ENCODE data around the gene WNT5A.

WNT5A gene

DNA sequence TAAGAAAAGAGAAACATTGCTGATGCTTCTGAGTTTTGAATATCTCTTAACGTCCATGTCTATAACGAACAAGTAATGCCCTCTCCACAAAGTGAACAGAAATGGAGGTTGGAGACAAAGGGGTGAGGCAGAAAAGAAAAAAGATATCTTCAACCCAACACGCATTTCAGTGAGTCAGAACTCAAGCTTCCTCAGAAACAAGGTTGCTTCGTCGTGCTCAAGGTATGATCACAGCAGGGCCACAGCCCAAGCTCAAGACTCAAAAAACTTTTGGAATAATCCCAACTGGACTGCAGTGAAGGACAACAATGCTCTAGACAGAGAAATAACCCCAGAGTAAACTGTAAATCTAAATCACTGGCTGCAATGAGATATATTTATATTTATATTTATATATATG is 18.9 kb downstream of the WNT5A start:
- TF ChIP-seq, protein P1, sequence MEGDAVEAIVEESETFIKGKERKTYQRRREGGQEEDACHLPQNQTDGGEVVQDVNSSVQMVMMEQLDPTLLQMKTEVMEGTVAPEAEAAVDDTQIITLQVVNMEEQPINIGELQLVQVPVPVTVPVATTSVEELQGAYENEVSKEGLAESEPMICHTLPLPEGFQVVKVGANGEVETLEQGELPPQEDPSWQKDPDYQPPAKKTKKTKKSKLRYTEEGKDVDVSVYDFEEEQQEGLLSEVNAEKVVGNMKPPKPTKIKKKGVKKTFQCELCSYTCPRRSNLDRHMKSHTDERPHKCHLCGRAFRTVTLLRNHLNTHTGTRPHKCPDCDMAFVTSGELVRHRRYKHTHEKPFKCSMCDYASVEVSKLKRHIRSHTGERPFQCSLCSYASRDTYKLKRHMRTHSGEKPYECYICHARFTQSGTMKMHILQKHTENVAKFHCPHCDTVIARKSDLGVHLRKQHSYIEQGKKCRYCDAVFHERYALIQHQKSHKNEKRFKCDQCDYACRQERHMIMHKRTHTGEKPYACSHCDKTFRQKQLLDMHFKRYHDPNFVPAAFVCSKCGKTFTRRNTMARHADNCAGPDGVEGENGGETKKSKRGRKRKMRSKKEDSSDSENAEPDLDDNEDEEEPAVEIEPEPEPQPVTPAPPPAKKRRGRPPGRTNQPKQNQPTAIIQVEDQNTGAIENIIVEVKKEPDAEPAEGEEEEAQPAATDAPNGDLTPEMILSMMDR (IDR thresholded peaks at IDR 0.05; ENCODE audit: low read depth, low read length, missing control alignments), result no peak
- DNase-seq (ENCODE audit: extremely low read depth, low read depth), result no peak
- H3K4me3 ChIP-seq (replicated peaks; ENCODE audit: low read depth, low read length), result no peak overlapping the region

DNA sequence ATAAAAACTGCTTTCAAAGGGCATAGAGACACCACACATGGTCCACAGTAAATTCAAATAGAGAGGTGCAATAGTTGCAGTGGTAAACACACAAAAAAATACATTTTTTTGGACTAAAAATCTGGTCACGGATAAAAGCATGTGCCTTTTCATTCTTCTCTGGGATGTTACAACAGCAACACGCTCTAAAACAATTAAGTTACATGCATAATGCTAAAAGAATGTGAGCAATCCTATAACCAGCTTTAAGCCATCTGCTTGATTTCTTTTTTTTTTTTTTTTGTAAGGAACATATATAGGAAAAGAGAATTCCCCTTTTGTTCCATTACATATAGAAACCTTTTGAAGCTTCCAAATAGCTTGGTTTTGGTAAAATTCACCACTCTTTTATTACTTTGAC is 20.0 kb downstream of the WNT5A start:
- TF ChIP-seq, protein P1 (IDR thresholded peaks at IDR 0.05; ENCODE audit: low read depth, low read length, missing control alignments), result no peak
- no peak for DNase-seq (ENCODE audit: extremely low read depth, low read depth)
- H3K4me3 ChIP-seq (replicated peaks; ENCODE audit: low read depth, low read length), result no peak overlapping the region; the same call in 1 of the 2 replicates

DNA sequence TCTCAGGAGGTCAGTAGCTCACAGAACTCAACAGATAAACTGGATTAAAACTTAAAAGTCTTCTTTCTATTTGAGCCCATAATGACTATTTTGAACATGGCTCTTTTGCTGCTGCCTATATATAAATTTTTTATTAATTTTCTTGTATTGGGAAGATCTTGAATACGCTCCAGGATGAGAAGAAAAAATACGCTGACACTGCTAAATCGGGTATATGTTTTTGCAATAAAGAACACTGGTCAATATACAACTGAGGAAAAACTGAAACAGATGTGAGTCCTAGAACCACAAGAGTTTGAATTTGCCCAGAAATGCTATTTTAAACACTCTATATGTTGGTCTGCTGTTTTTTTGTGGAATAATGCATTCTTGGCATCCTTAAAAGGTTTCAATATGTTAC is 20.6 kb downstream of the WNT5A start:
- no peak for DNase-seq (ENCODE audit: extremely low read depth, low read depth)
- TF ChIP-seq, protein P1 (IDR thresholded peaks at IDR 0.05; ENCODE audit: low read depth, low read length, missing control alignments), result no peak
- H3K4me3 ChIP-seq (replicated peaks; ENCODE audit: low read depth, low read length), result no peak overlapping the region

DNA sequence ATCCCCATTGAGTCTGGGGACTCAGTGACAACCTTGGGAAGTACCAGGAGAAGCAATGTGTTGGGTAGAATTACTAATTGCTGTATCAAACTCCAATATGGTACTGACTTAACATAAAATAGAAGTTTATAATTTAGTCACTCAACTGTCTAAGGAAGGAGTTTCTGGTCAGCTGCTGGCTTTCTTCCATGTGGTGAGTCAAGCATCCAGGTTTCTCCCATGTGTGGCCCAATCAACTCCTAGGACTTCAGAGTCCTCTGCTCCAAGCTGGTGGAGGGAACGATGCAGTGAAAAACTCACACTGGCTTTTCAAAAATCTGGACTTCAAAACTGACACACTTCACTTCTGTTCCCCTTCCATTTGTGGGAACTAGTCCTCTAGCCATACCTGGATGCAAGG is 25.2 kb downstream of the WNT5A start:
- no peak overlapping the region for H3K4me3 ChIP-seq (replicated peaks; ENCODE audit: low read depth, low read length)
- no peak for DNase-seq (ENCODE audit: extremely low read depth, low read depth)
- TF ChIP-seq, protein P1 (IDR thresholded peaks at IDR 0.05; ENCODE audit: low read depth, low read length, missing control alignments), result no peak

DNA sequence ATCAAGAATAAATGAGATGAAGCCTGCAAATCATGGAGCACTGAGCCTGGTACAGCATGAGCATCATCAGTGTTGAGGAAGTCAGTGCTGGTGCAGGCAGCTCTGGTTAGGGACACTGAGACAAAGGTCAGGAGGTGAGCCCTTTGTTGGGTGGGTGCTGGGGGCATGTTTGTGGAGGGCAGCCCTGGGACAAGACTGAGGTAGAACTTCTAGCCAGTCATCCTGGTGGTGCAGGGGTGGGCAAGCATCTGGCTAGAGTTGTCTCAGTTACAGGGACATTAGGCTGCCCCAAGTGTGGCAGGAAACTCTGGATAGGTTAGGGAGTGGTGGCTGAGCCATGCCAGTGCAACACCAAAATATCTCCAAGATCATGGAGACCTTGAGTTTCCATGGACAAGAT is 27.3 kb downstream of the WNT5A start:
- H3K4me3 ChIP-seq (replicated peaks; ENCODE audit: low read depth, low read length), result no peak overlapping the region
- TF ChIP-seq, protein P1 (IDR thresholded peaks at IDR 0.05; ENCODE audit: low read depth, low read length, missing control alignments), result no peak
- no peak for DNase-seq (ENCODE audit: extremely low read depth, low read depth)

DNA sequence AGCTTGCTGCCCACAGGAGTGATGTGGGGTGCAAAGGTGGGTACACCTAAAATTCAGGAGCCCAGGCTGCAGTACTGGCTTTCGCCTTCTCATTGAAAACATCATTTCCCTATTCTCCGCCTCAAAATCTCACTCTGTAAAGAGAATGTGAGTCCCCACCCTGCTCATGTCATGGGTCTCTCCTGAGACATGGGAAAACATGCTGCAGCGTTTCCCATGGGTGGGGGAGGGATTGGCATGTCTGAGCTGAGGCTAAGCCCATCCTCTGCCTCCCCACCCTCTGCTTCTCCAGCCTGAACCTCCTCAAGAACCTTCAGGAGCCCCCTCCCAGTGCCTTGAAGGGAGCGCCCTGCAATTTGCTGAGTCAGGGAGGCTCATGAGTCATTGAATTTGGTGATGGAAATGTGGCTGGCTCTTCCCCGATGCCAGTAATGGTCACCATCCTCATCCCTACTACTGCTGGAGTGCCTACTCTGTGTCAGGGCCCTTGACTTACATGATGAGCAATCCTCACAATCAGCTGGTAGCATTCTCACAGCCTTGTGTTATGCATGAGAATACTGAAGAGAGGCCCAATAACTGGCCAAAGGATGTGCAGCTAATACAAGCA is 28.8 kb downstream of the WNT5A start:
- TF ChIP-seq, protein P1 (IDR thresholded peaks at IDR 0.05; ENCODE audit: low read depth, low read length, missing control alignments), result no peak
- no peak overlapping the region for H3K4me3 ChIP-seq (replicated peaks; ENCODE audit: low read depth, low read length)
- DNase-seq (ENCODE audit: extremely low read depth, low read depth), result no peak

DNA sequence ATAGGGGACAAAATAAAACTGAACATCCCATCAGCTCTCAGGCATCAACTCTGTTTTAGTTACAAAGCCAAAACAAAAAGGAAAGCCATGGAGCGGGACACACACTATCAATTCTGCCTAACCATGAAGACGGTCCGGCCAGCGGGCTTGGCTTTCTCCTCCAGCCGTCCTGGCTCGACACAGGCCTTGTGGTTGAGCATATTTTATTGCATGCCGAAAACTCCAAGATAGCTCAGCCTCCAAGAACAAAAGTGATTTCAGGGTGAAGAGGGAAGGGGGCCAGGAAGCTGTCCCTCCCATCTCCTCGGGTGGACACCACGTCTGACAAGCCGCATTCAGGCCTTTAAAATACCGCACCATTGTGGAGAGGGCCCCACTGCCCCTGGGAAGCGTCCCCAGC is 31.2 kb downstream of the WNT5A start:
- no peak overlapping the region for H3K4me3 ChIP-seq (replicated peaks; ENCODE audit: low read depth, low read length)
- no peak for DNase-seq (ENCODE audit: extremely low read depth, low read depth)
- TF ChIP-seq, protein P1 (IDR thresholded peaks at IDR 0.05; ENCODE audit: low read depth, low read length, missing control alignments), result no peak
